ENCODE results near the gene LLGL2.
"Not testable (repeated sequence)": the region's sequence is repeated elsewhere in the genome, so short reads cannot be mapped to it uniquely, and the experiment has no call there.

LLGL2 gene

DNA sequence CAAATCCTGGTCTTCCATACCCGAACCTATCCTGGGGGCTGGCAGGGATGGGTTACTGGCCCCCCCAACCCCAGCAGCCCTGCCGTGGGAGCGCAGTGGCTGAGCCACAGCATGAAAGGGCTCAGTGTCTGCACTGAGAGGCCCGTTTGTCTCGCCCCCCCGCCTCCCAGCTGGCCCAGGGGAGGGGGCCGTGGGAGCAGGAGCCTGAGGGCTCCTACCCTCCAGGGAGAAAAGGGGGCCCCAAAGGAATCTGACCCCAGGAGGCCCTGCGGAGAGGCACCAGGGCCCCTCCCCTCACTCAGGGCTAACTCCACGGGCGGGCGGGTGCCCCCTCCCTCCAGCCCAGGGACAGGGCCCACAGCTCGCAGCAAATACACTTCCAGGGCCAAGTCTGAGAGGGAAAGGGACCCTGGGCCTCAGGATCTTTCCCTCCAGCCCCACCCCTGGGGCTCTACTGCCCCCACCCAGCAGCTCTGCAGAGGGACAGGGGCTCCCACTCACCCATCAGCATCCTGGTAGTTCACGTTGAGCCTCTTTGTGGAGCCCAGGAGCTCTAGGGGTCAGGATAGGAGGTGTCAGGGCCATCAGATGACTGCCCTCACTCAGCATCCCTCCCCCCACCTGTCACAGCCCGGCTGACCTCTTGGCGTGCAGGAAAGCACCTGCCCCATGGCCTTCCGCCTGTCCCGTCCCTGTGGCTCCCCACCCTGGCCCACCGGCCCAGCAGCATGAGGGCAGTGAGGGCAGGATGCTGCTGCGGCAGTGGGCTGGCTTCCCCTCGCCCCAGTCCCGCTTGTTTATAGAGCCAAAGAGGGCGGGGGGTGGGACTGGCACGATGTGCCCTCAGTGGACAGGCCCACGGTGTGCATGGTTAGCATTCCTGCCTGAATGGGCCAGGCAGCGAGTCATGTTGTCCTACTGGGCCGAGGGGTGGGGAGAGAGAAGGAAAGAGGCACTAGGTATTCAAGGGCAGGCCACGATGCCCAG is 17.5 kb upstream of the LLGL2 start:
- no peak for DNase-seq

DNA sequence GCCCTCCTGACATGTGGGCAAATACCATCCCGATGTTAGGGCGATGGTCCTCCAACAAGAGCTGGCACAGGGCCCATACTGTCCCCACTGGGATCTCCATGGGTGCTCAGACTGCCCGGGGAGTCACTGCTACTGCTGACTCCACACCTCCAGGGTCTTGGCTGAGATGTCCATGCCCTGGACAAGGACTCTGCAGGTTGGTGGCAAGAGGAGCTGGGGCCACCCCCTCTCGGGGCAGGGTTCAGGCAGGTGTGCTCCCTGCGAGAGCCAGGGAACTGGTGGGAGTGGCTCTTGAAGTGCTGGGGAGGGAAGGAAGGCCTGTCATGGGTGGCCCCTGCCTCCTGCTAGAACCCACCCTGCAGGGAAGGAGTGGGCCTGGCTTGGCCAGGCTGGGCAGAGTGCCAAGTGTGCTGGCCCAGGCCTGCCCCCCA is 16.6 kb upstream of the LLGL2 start:
- DNase-seq: no peak

DNA sequence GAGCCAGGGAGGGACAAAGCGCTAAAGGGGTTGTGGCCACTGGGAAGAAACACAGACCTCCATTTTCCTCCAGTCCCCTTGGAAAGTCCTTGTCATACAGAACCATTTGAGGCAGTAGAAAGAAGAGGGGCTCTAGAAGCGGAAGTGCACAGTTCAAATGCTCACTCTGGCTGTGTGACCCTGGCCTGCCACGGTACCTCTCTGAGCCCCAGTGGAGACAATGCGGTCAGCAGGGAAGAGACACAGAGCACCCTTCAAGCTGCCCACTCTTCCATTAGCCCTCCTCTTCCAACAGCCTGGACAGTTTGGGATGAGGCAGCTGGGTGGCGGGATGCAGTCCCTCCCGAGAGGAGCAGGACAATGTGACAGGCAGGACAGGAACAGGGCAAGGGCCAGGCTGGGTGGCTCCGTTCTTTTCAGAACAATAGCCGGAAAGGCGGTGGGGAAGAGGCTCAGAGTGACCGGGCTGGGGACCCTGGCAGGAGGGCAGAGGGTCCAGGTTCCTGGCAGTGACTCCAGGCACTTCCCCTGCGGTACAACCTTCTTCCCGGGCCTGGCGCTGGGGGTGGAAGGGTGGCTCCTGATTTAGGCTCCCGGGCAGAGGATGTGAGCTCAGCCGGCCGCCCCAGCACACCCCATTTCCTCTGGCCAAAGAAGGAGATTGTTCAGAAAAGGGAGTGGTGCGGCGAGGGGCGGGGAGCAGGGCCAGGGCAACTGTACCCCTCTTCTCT is 15.8 kb upstream of the LLGL2 start:
- DNase-seq: no peak

DNA sequence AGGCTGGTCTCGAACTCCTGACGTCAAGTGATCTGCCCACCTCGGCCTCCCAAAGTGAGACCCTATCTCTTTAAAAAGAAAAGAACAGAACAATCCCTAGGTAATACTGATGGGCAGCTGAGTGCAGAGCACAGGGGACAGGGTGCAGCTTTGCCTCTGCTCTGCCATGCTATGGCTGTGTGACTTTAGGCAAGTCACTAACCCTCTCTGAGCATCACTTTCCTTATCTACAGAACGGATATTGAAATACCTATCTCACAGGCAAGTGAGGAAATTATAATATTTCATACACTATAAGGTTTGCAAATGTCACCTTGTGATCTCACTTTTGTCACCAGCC is 14.3 kb upstream of the LLGL2 start:
- DNase-seq: no peak

DNA sequence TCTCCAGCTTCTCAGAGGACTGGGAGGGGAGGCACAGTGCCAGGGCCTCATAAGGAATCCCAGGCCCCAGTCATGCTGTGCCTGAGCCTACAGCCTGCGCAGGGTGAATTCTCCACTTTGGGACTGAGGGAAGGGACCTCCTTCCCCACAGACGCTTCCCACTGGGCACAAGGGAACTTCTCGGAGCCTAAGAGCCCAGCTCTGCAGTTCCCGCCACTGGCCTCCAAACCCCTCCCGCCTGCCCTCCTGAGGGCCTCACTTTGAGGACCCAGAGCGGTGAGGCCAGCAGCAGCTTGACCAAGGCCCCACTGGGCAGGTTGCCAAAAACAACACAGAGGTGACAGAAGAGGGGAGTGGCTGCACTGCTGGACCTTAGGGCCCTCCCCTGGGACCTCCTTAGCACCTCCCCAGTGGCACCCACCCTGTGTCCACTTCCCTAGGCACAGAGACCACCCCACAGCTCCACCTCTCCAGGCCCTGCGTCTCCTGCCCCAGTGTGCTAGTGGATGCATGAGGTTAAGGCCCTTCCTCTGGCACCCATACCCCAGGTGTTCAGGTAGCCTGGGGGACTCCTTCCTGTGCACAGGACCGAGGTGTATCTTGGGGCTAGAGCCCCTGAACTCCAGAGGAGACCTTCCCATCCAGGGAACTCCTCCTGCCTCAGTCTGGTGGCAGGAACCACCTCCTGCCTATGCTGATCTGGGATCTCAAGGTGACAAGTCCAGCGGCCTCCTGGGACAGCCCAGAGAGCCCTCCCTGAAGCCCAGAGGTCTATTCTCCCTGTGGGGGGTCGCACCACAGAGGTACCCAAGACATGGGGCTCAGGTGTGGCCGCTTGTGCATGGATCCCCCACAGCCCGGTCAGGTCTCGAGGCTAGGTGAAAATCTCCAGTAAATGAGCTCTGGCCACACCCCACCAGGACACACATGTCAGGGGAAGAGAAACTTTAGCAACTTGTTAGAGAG is 13.6 kb upstream of the LLGL2 start:
- no peak for DNase-seq

DNA sequence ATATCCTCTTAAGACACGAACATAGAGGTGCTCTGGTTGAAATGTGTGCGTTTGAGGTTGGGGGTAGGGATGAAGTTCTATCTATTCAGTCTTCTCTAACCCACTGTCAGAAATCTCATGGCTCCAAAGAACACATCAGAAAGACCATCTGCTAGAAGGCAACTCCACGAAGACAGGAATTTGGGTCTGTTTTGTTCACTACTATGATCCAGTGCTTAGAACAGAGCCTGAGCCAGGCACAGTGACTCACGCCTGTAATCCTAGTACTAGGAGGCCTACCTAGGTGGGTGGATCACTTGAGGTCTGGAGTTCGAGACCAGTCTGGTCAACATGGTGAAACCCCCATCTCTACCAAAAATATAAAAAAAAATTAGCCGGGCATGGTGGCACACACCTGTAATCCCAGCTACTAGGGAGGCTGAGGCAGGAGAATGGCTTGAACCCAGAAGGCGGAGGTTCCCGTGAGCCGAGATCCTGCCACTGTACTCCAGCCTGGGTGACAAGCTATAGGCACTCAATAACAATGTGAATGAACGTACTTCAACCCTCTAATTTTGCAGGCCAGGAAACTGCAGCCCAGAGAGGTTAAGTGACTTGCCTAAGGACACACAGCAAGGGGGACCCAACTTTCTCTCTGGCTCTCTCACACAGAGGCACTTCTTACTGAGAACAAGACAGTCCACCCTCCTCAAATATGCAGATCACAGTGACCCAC is 12.4 kb upstream of the LLGL2 start:
- DNase-seq: no peak

DNA sequence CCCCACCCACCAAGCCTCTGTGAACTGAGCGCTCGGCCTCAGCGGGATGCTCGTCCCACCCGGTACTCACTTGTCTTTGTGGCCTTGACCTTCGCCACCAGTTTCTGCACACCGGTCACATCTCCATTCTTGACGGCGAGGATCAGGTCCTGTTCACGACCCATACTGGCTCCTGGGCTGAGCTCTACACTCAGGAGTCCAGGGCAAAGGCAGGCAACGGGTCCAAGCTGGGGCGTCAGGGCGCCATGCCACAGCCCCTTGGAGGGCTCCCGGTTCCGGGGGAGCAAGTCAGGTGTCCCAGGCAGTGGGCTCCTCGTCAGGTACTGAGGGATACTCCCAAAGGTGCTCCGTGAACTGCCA is 11.9 kb upstream of the LLGL2 start:
- no peak for DNase-seq

DNA sequence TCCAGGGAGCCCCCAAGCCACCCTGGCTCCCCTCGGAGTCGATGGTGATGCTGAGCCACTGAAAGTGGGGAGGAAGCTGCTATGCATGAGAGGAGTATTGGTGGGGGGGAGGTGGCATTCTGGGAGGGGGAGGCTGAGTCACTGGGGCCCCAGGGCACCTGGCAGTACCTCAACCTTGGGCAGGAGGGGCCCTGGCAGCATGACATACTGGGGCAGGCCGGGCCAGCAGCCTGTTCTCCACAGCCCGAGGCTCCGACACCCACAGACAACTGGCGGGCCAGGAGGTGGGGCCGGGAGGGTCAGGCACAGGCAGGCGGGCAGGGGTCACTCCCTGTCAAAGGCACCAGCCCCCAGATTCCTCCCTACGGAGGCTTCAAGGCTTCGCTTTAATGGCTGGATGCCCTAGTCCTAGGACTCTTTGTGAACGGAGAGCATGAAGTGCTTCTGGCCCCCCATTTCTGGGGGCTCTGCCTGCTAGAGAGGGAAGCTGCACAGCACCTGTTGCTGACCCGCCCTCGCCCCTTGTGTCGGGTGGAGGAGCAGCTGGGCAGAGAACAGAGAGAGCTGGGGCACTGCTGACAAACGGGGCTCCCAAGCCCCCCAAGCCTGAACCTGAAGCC is 11.1 kb upstream of the LLGL2 start:
- no peak for DNase-seq

DNA sequence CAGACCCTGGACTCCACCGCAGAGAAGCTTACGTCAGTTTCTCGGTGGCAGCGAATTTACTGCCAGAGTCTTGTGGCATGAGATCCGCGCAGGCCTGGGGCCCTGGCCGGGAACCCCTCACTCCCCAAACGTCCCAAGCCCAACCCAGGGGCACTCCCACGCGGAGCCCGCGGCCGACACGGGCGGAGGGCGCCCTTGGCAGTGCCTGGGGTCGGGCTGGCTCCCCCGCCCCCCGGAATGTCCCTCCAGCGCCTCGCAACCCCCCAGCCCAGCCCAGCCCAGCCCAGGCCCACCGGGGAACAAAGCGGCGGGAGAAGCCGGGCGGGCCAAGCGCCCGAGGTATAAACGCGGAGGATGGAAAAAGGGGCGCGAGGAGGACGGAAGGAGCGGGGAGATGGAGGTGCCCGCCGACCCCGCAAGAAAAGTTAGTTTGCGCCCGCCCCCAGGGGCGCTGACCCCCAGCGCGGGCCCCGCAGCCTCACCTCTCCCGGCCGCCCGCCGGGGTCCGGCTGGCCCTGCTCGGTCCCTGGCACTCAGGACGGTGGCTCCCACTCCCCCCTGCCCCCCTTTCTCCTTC is 10.5 kb upstream of the LLGL2 start:
- DNase-seq: no peak

DNA sequence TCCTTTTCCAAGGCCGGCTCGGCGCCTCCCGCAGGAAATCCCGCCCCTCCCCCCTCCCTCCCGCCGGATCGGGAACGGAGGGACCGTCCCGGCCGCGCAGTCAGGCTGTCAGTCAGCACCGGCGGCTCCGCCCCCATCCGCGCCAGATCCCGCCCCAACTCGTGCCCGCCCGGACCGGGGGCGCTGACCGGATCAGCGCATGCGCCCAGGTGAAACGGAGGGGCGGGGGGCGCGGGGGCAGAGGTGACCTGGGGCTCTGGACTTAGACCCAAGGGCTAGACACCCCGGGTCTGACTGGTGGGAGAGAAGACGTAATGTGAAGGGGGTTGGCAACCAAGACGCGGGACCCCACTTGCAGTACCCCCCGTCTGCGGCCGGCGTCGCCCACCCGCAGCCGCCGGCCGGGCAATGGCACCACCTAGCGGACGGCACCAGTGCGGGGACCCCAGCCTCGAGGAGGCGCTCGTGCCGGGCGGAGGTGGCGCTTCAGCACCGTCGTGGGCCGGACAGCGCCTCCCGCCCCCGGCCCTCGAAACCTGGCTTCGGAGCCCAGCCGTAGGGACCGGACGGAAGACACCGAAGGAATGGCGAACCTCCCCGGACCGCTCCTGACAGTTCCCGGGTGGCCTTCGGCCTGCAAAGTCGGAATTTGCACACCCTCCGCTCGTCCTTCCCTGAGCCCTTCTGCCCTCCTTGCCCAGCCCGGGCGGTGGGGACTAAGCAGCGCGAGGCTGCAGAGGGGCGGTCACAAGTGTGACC is 9.8 kb upstream of the LLGL2 start, which contains the start of gene CASKIN2:
CASKIN2 (minus strand) TSS at position 42 of the 759 bp plus-strand sequence. CDS start 1,733 bp downstream, outside the sequence.
- peak; percentile 65 for DNase-seq

DNA sequence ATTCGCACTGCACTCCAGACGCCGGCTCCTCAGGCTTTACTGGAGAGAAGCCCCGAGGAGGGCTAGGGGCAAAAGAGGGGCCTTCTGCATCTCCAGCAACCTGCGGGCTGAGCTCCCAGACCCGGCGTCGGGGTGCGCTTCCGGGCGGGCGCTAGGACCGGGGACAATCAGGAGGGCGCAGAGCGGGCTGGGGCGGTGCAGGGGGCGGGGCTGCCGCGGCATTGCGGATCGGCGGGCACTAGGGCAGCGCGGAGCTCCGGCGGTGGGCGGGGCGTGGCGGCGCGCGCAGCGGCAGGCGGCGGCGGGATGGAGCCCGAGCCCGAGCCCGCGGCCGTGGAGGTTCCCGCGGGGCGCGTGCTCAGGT is 9.3 kb upstream of the LLGL2 start, which contains the start of gene TSEN54:
TSEN54 (plus strand) TSS at position 274 of the 364 bp plus-strand sequence; CDS start at position 307, 33 bp downstream.
- peak; percentile 92 for DNase-seq

DNA sequence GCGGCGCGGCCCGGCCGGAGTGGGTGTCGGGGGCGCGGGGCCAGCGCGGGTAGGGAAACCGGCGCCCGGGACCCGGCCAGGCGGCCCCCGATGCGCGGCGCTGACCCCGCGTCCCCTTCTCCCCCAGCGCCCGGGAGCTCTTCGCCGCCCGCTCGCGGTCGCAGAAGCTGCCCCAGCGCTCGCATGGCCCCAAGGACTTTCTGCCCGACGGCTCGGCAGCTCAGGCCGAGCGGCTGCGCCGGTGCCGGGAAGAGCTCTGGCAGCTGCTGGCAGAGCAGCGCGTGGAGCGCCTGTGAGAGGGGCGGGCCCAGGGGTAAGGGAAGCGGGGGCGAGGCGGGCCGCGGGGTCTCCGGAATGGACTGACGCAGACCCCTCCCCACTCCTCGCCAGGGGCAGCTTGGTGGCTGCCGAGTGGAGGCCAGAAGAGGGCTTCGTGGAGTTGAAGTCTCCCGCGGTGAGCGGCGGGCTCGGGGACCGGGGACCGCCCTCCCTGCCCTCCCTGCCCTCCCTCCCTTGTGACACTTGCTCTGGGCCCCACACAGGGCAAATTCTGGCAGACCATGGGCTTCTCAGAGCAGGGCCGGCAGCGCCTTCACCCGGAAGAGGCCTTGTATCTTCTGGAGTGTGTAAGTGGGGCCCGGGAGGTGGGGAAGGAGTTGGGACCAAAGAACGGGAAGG is 8.7 kb upstream of the LLGL2 start:
- DNase-seq: no peak

DNA sequence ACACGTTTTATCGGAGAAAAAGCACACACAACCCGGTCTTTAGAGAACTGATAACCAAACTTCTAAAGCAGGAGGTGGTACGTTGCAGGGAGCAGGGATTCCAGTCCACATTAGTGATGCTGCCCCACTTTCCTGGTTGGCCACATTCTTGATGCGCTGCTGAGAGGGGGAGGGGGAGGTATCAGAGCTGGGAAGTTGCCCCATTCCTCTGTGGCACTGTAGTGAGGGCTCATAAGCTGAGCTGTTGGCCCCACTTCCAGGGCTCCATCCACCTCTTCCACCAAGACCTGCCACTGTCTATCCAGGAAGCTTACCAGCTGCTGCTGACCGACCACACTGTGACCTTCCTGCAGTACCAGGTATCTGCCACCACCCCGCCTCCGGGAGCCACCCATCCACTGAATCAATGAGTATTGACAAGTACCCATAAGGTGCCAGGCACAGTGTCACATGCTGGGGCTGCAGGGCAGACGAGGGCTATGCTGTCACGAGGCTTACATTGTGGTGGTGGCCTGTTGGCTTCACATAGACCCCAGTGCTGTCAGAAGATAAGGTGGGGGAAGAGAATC is 8.1 kb upstream of the LLGL2 start:
- DNase-seq: no peak

DNA sequence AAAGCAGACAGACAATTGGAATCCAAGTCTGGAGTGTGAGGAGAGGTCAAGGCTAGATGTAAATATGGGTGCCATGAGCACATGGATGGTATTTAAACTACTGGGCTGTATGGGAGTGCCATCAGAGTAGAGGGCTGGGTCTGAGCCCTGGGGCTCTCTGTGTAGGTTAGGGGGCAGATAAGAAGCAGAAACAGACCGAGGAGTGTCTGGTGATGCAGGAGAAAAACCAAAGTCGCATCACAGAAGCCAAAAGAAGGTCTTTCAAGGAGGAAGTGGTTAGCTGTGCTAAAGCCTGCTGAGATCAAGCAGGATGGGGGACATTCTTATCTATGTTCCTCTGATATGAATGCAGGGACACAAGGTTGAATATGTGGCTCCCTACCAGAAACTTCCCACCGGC is 7.3 kb upstream of the LLGL2 start:
- peak; percentile 85 for DNase-seq

DNA sequence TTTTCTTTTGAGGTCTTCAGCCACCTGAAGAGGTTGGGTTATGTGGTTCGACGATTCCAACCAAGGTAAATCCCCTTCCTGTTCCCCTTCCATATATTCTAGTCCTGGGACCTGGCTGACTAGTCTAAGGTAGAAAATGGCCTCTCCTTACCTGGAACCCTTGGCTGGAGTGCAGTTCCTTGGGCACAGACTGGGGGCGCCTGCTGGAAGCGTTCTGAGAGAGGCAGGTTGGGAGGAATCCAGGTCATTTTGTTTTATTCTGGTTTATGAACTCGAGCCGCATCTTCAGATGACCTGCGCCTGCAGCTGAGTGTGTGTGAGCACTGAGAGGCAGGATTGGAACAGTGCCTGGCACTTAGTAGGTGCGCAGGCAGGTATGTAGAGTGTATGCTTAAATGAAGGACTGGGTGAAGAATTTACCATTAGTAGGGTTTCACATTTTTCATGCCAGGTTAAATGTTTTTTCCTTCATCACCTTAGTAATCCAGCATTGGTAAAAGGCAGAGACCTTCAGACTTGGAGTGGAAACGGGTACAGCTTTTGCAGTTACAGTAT is 6.4 kb upstream of the LLGL2 start:
- DNase-seq: no peak

DNA sequence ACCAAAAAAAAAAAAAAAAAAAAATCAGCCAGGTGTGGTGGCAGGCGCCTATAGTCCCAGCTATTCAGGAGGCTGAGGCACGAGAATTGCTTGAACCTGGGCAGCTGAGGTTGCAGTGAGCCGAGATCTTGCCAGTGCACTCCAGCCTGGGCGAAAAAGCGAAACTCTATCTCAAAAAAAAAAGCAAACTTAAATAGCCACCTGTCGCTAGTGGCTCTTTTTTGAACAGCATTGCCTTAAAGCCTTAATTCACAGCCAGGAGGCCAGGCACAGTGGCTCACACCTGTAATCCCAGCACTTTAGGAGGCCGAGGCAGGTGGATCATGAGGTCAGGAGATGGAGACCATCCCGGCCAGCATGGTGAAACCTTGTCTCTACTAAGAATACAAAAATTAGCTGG is 5.1 kb upstream of the LLGL2 start:
- not testable (repeated sequence) for DNase-seq

DNA sequence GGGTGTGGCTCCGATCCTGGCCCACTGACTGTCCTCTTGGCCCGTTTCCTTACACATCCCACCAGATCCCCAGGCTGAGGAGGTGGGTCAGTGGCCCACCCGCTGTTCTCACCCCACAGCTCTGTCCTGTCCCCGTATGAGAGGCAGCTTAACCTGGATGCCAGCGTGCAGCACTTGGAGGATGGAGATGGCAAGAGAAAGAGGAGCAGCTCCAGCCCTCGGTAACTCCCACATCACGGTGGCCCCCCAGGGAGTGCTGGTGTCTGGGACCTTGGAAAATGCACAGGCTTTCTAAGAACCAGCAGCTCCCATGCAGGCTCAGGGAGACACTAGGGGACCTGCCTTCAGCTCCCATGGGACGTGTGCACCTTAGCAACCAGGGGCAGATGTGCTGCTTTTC is 4.2 kb upstream of the LLGL2 start:
- no peak for DNase-seq

DNA sequence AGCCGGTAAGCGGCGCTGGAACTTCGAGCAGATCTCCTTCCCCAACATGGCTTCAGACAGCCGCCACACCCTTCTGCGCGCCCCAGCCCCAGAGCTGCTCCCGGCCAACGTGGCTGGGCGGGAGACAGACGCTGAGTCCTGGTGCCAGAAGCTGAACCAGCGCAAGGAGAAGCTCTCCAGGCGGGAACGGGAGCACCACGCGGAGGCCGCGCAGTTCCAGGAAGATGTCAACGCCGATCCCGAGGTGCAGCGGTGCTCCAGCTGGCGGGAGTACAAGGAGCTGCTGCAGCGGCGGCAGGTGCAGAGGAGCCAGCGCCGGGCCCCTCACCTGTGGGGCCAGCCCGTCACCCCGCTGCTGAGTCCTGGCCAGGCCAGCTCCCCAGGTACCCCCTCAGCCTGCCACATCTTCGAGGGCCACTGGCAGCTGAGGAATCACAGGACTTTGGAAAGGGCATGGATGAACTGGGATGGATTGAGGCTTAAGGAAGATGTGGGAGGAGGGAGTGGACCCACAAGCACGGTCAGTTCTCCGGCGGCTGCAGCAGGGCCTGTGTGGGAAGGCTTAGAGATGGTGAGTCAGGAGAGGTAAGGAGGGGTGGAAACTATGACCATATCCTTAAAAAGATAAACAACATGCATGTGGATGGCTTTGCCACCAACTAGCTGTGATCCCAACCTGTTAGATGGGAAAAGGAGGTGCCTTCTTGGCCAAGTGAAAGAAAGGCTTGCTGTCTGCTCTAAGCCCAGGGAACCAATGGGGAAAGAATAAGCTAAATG is 3.4 kb upstream of the LLGL2 start:
- no peak for DNase-seq

Measured in central memory CD4-positive, alpha-beta T cell (primary cell).